Stimulated activated CD8-positive, alpha-beta memory T cell treated with anti-CD3 and anti-CD28 coated beads, Interleukin-15, amount 100 ng/mL, for 4 hours (primary cell): ENCODE data around the gene HMGN5.

Experiments used
- DNase-seq, 2 donors: peaks; one replicate each; pipeline ENCODE4 v3.0.0-alpha.2; 2020; ENCODE audit warnings: low read depth in 2 of 2

HMGN5 gene

GRCh38 chrX:81120258-81120935 lies 81.3 kb downstream of the HMGN5 start:
- DNase-seq: no peak

- DNase-seq: no peak
Measured at GRCh38 chrX:81114757-81115156, 87.0 kb downstream of the HMGN5 start.

GRCh38 chrX:81110286-81110685 lies 91.4 kb downstream of the HMGN5 start:
- no peak for DNase-seq

GRCh38 chrX:81082649-81083048 lies 119.1 kb downstream of the HMGN5 start:
- no peak for DNase-seq
